GM13977 (cell line): Measurements from ENCODE around the gene LRRC46.
A peak's percentile ranks its signal among the peaks of the same experiment; 100 is the strongest.

Experiments used
- DNase-seq: peaks from one replicate; pipeline ENCODE4 v3.0.0; 2012; ENCODE audit warnings: low spot score
- in situ Hi-C: fragments of 300-500 bp; cut with MboI; formaldehyde crosslinking; loops from one replicate; pipeline ENCODE4 v1.12.0; 2022; ENCODE audit warnings: low sequenced_read_pairs, low pct_unique_long_range_greater_than_20kb, mixed read lengths, inconsistent platforms; ENCODE audit not compliant: unreplicated experiment
- TF ChIP-seq, protein P1 (sequence below): IDR thresholded peaks from 2 replicates; pipeline ENCODE4 v1.5.1; 2012; ENCODE audit warnings: mild to moderate bottlenecking, control low read depth; ENCODE audit not compliant: insufficient read depth; ENCODE audit errors: extremely low read depth, missing control alignments

The LRRC46 gene

GRCh38 chr17:47820033-47820789 lies 11.3 kb upstream of the LRRC46 start:
- no peak for DNase-seq
- in situ Hi-C loops, result no loop called here
- TF ChIP-seq, protein P1, sequence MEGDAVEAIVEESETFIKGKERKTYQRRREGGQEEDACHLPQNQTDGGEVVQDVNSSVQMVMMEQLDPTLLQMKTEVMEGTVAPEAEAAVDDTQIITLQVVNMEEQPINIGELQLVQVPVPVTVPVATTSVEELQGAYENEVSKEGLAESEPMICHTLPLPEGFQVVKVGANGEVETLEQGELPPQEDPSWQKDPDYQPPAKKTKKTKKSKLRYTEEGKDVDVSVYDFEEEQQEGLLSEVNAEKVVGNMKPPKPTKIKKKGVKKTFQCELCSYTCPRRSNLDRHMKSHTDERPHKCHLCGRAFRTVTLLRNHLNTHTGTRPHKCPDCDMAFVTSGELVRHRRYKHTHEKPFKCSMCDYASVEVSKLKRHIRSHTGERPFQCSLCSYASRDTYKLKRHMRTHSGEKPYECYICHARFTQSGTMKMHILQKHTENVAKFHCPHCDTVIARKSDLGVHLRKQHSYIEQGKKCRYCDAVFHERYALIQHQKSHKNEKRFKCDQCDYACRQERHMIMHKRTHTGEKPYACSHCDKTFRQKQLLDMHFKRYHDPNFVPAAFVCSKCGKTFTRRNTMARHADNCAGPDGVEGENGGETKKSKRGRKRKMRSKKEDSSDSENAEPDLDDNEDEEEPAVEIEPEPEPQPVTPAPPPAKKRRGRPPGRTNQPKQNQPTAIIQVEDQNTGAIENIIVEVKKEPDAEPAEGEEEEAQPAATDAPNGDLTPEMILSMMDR, result no peak

DNA sequence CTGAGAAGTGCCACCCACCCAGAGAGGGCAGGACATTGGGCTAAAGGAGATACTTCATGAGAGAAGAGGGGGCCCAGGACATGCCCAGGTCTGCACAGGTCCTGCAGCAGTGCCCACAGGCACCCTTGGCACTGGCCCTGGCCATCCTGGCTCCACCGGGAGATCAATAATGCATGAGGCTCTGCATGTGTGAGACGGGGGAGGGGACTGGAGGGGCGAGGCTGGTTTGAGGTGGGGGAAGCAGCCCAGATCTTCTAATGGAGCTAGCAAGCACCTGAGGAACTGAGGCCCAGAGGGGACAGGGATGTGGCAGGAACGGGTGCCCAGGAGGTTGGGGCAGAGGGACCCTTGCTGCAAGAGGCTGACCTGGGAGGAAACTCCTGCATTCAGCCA lies 10.4 kb upstream of the LRRC46 start:
- TF ChIP-seq, protein P1, result no peak
- no peak for DNase-seq
- in situ Hi-C loops, result no loop called here

GRCh38 chr17:47821424-47822391 lies 9.8 kb upstream of the LRRC46 start, which contains the start of gene OSBPL7:
Gene OSBPL7 (minus strand): TSS chr17:47821794. CDS start chr17:47820278, 1,516 bp downstream.
- in situ Hi-C loops, result no loop called here
- peak; percentile 88 for DNase-seq

GRCh38 chr17:47822785-47823184 lies 8.7 kb upstream of the LRRC46 start:
- no peak for DNase-seq
- in situ Hi-C loops, result no loop called here
- TF ChIP-seq, protein P1, result no peak

More at GRCh38 chr17:47821424-47822391, 9.8 kb upstream of the LRRC46 start, which contains the start of gene OSBPL7:
- TF ChIP-seq, protein P1, result peak; percentile 71

DNA sequence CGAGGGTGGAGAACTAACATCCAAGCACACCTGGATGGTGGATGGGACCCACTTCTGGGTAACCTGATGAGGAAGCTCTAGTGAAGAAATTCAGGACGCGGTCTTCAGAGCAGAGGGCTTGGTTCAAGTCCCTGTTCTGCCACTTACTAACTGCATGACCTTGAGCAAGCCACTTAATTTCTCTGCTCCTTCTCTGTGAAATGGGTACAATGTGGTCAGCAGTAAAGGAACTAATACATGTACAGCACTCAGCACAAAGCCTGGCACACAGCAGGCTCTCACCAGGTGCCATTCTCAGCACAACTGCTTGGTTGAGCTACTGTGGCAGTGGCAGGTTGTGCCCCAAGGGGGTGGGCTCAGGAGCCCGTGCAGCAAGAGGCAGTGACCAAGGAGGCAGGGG lies 8.0 kb upstream of the LRRC46 start:
- TF ChIP-seq, protein P1, result no peak
- in situ Hi-C loops, result no loop called here
- no peak for DNase-seq

DNA sequence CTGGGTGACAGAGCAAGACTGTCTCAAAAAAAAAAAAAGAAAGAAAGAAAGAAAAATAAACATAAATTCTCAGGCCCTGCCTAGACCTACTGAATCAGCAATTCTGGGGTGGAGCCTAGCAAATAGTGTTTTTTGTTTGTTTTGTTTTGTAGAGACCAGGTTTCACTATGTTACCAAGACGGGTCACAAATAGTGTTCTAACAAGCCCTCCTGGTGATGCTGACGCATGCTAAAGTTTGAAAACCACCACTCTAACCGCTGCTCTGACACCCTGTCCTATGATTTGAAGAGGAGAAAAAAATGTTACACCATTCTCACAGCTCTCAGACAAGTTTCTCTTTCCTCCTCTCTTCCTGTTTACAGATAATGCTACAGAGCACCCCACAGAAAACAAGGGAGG lies 1.6 kb upstream of the LRRC46 start:
- in situ Hi-C loops, result no loop called here
- DNase-seq, result no peak

More for the DNA sequence above, 1.6 kb upstream of the LRRC46 start:
- TF ChIP-seq, protein P1, result no peak
